H1 (cell line): ENCODE results near the gene CEACAM21. TPM values are rescaled to one million over a fixed set of nuclear protein-coding genes. Genes with fewer than 3 reads are reported as not detected.

ENCODE experiments used
- CHD7 ChIP-seq: fragments of 300-600 bp; sonication (generic); IDR thresholded peaks from 2 replicates; pipeline ENCODE4 v1.7.1; 2012; ENCODE audit warnings: low read length, moderate library complexity, mild to moderate bottlenecking, inconsistent platforms; ENCODE audit not compliant: insufficient replicate concordance
- RBBP5 ChIP-seq: IDR thresholded peaks from 2 replicates; pipeline ENCODE4 v1.7.1; 2012; ENCODE audit warnings: low read depth, mild to moderate bottlenecking, inconsistent platforms, low read length, moderate library complexity, borderline replicate concordance
- TAF7 ChIP-seq: optimal IDR thresholded peaks from 2 replicates; pipeline ENCODE3; 2011; ENCODE audit warnings: low read depth, mild to moderate bottlenecking, inconsistent platforms, low read length, moderate library complexity, borderline replicate concordance
- polyA plus RNA-seq, 7 experiments: library from polyadenylated mRNA; depleted of rRNA in 3 of 7; stranded (reverse) in 5 of 7; unstranded in 2 of 7; fragments of >200 nt in 5 of 7; fragments of 200-250 nt in 2 of 7; gene quantifications; 1 replicate in 5 of 7; 2 replicates in 1 of 7; 4 replicates in 1 of 7; pipeline versions ENCODE4 v1.2.1 to v1.2.3, GENCODE V29; 2011 to 2013; ENCODE audit warnings: missing spikeins in 2 of 7, mixed read lengths in 2 of 7
- total RNA-seq: library from RNA; stranded (reverse); fragmentation: NEBNext Ultra II Directional; extraction: Animal tissue kit (Norgen Biotek cat#: 25700); gene quantifications from 2 replicates; pipeline ENCODE4 v1.2.1, GENCODE V29; 2021

CEACAM21 gene
- total and polyA plus RNA-seq, 2 of the 8 experiments (the other 6 are each of a cell fraction or from before 2014, with no cell fraction given): not detected

GRCh38 chr19:41586064-41586463, 10.1 kb downstream of the CEACAM21 start (continued):
- TF ChIP-seq CHD7 (no peak), RBBP5 (no peak), TAF7 (no peak)
- TF ChIP-seq, all 59 proteins: peak for 0
